ENCODE measurements around the gene AP2B1.

Gene AP2B1

DNA sequence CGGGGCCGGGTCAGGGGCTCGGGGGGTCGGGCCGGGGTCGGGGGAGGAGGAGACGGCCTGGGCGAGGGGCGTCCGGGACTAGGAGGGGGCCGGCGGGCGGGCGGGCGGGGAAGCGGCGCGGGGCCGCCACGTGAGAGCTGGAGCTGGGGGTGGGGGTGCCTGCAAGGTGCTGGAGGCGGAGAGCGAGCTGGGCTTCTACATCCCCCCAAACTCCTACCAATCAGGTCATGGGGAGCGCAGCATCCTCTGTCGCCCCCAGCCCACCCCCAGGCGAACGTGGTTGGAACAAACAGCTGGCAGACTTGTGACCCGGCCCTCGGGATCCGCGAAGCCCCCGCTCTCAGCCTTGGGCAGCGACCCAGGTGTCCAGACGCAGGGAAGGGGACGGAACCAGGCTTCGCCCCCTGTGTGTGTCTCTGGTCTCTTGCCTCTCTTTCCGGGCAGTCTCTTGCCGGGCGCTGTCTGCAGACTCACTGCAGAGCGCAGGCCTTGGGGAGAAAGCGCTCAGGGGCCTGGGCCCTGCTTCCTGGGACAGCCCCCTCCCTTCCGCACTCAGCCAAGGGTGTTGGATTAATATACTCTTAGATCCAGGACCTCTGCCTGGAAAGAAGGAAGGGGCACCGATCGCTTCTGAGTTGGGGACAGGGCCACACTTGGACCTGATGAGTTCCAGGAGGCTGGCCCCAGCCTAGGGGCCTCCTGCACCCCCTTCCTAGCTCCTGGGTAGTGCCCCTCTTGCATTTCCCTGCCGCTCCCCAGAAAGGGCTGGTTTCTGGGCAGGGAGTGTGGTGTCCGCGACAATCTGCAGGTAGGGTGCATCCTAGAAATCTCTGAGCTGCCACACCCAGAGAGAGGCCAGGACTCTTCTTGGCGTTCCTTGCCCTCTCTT lies 145.0 kb downstream of the AP2B1 start:
- H3K4me3 ChIP-seq (replicated peaks in 1 of 2; ENCODE audit: low read depth in 2 of 2, low read length in 2 of 2) = peak overlapping the region; percentile 40 to 59
- TF ChIP-seq, protein P1, sequence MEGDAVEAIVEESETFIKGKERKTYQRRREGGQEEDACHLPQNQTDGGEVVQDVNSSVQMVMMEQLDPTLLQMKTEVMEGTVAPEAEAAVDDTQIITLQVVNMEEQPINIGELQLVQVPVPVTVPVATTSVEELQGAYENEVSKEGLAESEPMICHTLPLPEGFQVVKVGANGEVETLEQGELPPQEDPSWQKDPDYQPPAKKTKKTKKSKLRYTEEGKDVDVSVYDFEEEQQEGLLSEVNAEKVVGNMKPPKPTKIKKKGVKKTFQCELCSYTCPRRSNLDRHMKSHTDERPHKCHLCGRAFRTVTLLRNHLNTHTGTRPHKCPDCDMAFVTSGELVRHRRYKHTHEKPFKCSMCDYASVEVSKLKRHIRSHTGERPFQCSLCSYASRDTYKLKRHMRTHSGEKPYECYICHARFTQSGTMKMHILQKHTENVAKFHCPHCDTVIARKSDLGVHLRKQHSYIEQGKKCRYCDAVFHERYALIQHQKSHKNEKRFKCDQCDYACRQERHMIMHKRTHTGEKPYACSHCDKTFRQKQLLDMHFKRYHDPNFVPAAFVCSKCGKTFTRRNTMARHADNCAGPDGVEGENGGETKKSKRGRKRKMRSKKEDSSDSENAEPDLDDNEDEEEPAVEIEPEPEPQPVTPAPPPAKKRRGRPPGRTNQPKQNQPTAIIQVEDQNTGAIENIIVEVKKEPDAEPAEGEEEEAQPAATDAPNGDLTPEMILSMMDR (IDR thresholded peaks at IDR 0.05; ENCODE audit: low read depth, low read length) = no peak
- DNase-seq (ENCODE audit: low read depth in 2 of 2) = no peak

DNA sequence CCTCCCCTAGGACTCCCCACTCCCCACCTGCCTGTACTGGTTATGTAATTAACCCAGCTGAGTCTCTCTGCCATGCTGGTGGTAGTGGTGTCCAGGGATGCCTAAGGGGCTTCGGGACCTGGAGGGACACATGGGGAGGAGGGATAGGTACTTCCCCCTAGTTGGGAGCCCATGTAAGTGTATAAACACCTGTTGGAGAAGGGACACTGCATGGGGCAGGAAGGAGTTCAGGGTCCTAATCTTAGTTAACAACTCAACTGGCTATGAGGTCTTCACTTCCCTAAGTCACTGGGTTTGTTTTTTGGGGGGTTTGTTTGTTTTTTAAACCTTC lies 145.6 kb downstream of the AP2B1 start:
- TF ChIP-seq, protein P1 (IDR thresholded peaks at IDR 0.05; ENCODE audit: low read depth, low read length) = no peak
- H3K4me3 ChIP-seq (replicated peaks in 1 of 2; ENCODE audit: low read depth in 2 of 2, low read length in 2 of 2) = peak overlapping the region in 1 of 2 donors; percentile 0

DNA sequence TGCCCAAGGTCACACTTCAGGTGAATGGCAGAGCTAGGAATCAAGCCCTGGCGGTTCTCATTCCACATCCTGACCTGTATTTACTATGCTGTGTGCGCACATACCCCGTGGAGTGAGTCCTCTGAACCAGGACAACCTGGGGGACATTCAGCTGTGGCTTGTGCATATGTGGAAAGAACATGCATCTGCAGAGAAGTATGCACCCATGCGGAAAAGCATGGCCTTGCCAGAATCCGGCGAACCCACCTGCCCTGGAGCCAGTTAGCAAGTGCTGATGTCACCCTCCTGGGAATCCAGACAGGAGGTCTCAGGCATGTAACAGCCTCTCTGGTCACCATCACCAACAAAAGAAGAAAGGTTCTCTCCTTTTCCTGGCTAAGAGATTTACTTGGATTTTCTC lies 146.2 kb downstream of the AP2B1 start:
- TF ChIP-seq, protein P1 (IDR thresholded peaks at IDR 0.05; ENCODE audit: low read depth, low read length) = no peak
- no peak for DNase-seq (ENCODE audit: low read depth in 2 of 2)
- no peak overlapping the region for H3K4me3 ChIP-seq (replicated peaks in 1 of 2; ENCODE audit: low read depth in 2 of 2, low read length in 2 of 2)

More for the DNA sequence above, 145.6 kb downstream of the AP2B1 start:
- DNase-seq (ENCODE audit: low read depth in 2 of 2) = no peak

DNA sequence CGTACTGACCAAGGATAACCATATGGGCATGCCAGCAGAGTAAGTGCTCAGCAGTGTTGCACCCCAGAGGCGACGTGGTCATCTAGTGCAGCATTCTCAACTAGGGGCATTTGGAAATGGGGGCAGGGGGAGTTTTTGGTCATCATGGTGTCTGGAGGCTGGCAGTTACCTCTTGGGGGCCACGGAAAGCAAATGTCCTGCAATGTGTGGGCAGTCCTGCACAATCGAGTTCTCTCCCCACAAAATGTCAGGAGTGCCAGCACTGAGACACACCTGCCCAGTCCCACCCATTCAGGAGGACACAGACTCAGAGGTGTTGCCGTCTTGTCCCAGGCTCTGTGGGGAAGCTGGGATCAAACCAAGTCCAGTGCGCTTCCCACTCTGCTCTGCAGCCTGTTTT lies 147.3 kb downstream of the AP2B1 start:
- no peak overlapping the region for H3K4me3 ChIP-seq (replicated peaks in 1 of 2; ENCODE audit: low read depth in 2 of 2, low read length in 2 of 2)
- DNase-seq (ENCODE audit: low read depth in 2 of 2) = no peak
- TF ChIP-seq, protein P1 (IDR thresholded peaks at IDR 0.05; ENCODE audit: low read depth, low read length) = no peak

DNA sequence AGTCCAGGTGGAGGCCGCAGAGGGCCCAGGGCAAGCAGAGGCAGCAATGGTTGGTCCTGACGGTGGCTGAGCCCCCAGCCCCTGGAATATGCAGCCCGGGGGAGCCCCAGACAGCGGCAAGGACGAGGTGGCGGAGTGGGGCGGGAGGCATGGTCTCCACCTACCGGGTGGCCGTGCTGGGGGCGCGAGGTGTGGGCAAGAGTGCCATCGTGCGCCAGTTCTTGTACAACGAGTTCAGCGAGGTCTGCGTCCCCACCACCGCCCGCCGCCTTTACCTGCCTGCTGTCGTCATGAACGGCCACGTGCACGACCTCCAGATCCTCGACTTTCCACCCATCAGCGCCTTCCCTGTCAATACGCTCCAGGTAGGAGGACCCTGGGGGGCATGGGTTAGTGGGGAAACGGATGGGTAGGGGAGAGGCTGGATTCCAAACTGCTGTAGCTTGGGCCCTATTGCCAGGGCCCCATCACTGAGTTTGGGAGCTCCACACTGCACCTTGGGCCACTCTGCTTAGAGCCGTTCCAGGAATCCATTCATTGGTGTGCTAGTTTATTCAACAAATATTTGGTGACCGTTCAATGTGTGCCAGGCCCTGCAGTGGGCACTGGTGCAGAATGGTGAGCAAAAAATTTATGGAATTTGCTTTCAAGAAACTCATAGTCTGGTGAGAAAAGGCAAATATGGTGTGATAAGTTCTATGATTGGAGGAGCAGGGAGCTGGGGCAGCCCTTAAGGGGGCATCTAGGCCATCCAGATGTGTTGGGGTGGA lies 148.1 kb downstream of the AP2B1 start:
- no peak for DNase-seq (ENCODE audit: low read depth in 2 of 2)
- H3K4me3 ChIP-seq (replicated peaks in 1 of 2; ENCODE audit: low read depth in 2 of 2, low read length in 2 of 2) = no peak overlapping the region
- TF ChIP-seq, protein P1 (IDR thresholded peaks at IDR 0.05; ENCODE audit: low read depth, low read length) = no peak

DNA sequence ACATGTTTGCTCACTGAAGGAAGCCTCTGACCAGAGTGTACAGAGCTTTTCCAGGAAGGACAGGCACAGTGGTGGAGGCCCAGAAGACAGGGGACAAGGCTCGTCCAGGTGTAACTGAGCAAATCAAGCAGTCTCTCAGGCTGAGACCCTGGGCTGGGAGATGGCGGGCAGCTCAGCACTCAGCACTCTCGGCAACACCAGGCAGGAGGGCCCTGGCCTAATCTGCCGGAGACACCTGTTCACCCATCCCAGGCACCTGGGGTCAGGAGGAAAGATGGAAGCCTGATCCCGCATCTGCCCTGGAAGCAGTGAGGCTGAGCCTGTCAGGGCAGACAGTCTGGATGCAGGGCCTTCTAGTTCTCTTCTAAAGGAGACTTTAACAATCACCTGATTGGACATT lies 149.1 kb downstream of the AP2B1 start:
- DNase-seq (ENCODE audit: low read depth in 2 of 2) = no peak
- TF ChIP-seq, protein P1 (IDR thresholded peaks at IDR 0.05; ENCODE audit: low read depth, low read length) = no peak
- H3K4me3 ChIP-seq (replicated peaks in 1 of 2; ENCODE audit: low read depth in 2 of 2, low read length in 2 of 2) = no peak overlapping the region
